IPS DF 6.9 (cell line): Measurements from ENCODE around the gene KLF16.

Experiments
- DNase-seq: peaks from one replicate; pipeline ENCODE4 v3.0.0-alpha.2; 2013; ENCODE audit warnings: low read depth, low spot score
- H3K27ac ChIP-seq: one replicate; pipeline ENCODE4 v1.5.1; 2013; ENCODE audit warnings: low read length, control low read depth
- H3K27me3 ChIP-seq: 2 replicates; pipeline ENCODE4 v1.6.1; 2013; ENCODE audit warnings: mild to moderate bottlenecking, low read length; ENCODE audit not compliant: control insufficient read depth, insufficient read depth
- H3K36me3 ChIP-seq: 2 replicates; pipeline ENCODE4 v1.6.1; 2013; ENCODE audit warnings: low read length; ENCODE audit not compliant: control insufficient read depth, insufficient read depth
- H3K4me1 ChIP-seq: 2 replicates; pipeline ENCODE4 v1.6.1; 2013; ENCODE audit warnings: low read length; ENCODE audit not compliant: control insufficient read depth, insufficient read depth
- H3K4me3 ChIP-seq: 2 replicates; pipeline ENCODE4 v1.5.1; 2013; ENCODE audit warnings: mild to moderate bottlenecking, low read length
- H3K9me3 ChIP-seq: 2 replicates; pipeline ENCODE4 v1.6.1; 2013; ENCODE audit warnings: low read length, inconsistent platforms; ENCODE audit not compliant: control insufficient read depth, insufficient read depth
- WGBS: extraction: QIAGEN DNeasy Blood & Tissue Kit; methylation state at CpG from one replicate; pipeline ENCODE4 v1.1.7; 2013; ENCODE audit warnings: mixed read lengths, missing lambda C conversion rate; ENCODE audit not compliant: insufficient read length, insufficient coverage; 5-methylcytosine and 5-hydroxymethylcytosine counted together

The KLF16 gene

DNA sequence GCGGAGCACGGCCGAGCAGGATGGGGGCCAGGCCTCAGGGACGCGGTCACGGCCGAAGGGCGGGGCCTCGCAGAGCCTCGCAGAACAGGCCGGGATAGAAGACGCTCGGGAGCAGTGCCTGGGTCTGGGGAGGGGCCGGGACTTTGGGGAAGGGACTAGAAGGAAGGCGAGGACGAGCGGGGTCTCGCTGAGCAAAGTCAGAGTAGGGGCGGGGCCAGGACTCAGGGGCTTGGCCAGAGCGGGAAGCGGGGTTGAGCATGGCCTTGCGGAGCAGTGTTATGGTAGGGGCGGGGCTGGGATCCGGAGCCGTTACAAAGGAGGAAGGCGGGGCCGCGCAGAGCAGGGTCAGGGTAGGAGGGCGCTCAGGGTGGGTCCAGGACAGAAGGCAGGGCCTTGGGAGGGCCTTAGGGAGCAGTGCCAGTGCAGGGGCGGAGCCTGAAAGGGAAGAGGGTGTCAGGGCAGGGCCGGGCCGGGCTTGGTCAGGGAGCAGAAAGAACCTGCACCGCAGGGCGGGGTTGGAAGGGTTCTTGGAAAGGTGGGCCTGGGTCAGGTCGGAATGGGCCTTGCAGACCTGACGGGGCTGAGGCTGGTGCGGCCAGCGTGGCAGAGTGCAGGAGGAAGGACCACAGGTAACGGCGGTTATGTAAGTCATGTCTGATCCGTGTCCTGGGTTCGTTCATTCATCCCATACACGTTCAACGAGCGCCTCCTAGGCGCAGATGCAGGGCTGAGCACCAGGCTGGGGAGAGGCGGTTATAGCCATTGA lies 50.8 kb downstream of the KLF16 start:
- Histone ChIP-seq H3K9me3 (no peaks in the 10 kb centered on the region), H3K4me1 (peaks cover 2% of the 10 kb centered on the region), H3K4me3 (peak overlapping the region; percentile 46; the same call in 1 of the 2 replicates), H3K27ac (no peak overlapping the region), H3K36me3 (peaks cover 17% of the 10 kb centered on the region), H3K27me3 (no peaks in the 10 kb centered on the region)
- peak; percentile 77 for DNase-seq
- WGBS = no CpG with 5 or more reads among the region's 47 CpGs

DNA sequence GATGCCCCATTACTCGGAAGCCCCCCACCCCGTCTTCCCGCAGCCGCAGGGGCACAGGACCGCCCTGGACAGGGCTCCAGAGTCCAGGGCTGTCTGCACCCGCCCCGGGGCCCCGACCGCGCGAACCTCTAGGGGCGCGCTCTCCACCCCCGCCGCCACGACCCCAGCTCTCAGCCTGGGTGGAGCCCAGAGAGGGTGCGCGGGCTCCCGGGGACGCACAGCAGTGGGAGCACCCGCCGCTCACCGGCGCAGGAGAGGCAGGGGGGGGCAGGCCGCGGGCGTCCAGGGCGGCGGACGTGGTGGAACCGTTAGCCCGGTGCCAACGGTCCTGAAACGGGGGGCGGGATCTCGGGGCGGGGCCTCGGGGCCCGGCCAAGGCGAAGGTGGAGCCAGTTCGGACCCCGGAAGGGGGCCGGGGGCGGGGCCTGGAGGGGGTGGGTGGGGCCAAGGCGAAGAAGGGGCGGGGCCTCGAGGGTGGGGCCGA lies 51.4 kb downstream of the KLF16 start, which contains the start of gene ATP8B3:
Gene ATP8B3 (minus strand): TSS at position 335 of the 484 bp plus-strand sequence. CDS start 540 bp downstream, outside the sequence.
- H3K4me1 ChIP-seq = peaks cover 2% of the 10 kb centered on the region
- no peak within 1 kb of the TSS for H3K27ac ChIP-seq
- DNase-seq = no peak
- H3K27me3 ChIP-seq = no peaks in the 10 kb centered on the region
- H3K9me3 ChIP-seq = no peaks in the 10 kb centered on the region
- H3K36me3 ChIP-seq = peaks cover 13% of the 10 kb centered on the region
- H3K4me3 ChIP-seq = peak within 1 kb of the TSS; percentile 67; the same call in 1 of the 2 replicates
- WGBS = no CpG with 5 or more reads among the region's 48 CpGs

DNA sequence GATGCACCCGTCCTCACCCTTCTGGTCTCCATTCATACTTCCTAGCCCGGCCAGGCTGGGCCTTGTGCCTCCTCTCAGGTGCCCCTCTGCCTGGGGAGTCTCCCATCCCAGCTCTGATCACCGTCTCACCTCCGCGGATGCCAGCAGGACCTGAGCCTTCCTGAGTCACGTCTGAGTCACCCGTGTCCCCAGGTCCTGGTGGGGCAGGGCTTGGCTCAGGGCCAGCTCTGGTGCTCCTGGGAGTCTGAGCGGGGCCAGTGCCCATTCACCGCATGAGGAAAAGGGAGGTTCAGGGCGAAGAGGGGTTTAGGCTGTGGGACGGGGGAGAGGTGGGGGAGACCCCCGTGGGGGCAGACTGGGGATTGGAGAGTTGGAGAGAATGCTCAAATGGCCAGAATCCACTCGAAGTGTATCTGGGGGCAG lies 51.9 kb downstream of the KLF16 start:
- Histone ChIP-seq H3K27me3 (no peaks in the 10 kb centered on the region), H3K36me3 (peaks cover 8% of the 10 kb centered on the region), H3K9me3 (no peaks in the 10 kb centered on the region), H3K4me1 (peaks cover 2% of the 10 kb centered on the region), H3K4me3 (peak overlapping the region; percentile 67; the same call in 1 of the 2 replicates), H3K27ac (no peak overlapping the region)
- no peak for DNase-seq
- no CpG with 5 or more reads among the region's 13 CpGs for WGBS

DNA sequence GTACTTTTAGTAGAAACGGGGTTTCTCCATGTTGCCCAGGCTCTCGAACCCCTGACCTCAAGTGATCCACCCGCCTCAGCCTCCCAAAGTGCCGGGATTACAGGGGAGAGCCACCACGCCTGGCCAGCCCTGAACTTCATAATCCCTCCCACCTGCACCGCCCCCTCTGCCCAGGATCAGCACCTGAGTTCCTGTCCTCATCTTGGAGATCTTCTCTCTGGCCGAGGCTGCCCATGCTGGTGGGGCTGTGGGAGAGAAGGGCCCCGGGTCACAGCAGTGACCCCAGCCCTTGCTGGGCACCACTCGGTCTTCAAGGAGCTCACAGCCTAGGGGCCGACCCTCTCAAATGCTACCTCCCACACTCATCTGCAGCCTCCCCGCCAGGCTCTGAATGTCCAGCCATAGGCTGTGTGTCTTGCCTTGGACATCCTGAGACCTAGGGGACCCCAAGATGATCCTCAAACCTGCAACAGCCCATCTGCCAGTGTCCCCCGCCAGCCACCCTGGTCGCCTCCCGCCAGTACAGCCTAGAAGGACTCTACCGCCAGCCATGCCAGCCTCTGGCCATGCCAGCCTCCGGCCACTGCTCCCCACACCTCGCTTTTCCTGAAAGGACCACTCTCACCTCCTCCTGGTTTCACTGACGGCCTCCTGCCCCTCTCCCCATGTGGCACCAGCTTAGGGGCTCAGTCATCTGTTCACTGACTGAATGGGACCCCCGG lies 52.8 kb downstream of the KLF16 start:
- H3K27me3 ChIP-seq = no peaks in the 10 kb centered on the region
- no peak overlapping the region for H3K4me3 ChIP-seq
- no CpG with 5 or more reads among the region's 19 CpGs for WGBS
- no peak overlapping the region for H3K27ac ChIP-seq
- no peaks in the 10 kb centered on the region for H3K9me3 ChIP-seq
- DNase-seq = no peak
- H3K36me3 ChIP-seq = no peaks in the 10 kb centered on the region
- H3K4me1 ChIP-seq = peaks cover 2% of the 10 kb centered on the region

DNA sequence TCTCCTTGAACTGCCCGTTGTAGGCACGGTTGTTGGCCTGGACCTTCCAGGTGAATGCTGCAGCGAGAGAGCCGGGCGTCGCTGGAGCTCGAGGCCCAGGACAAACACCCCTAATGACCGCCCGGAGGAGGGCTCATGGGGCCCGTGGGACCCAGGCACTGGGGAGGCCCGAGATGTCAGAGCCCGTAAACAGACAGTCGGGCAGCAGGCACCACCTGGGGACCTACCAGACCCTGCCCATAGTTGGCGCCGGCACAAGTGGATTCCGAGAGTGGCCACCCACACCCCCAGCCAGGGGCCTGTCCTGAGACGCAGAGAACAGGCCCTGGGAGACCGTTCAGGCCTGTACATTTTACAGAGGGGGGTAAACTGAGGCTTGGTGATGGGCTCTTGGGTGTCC lies 53.7 kb downstream of the KLF16 start:
- H3K9me3 ChIP-seq = no peaks in the 10 kb centered on the region
- peaks cover 2% of the 10 kb centered on the region for H3K4me1 ChIP-seq
- H3K4me3 ChIP-seq = no peak overlapping the region
- no peak for DNase-seq
- no peak overlapping the region for H3K27ac ChIP-seq
- no peaks in the 10 kb centered on the region for H3K27me3 ChIP-seq
- no CpG with 5 or more reads among the region's 18 CpGs for WGBS
- H3K36me3 ChIP-seq = no peaks in the 10 kb centered on the region

DNA sequence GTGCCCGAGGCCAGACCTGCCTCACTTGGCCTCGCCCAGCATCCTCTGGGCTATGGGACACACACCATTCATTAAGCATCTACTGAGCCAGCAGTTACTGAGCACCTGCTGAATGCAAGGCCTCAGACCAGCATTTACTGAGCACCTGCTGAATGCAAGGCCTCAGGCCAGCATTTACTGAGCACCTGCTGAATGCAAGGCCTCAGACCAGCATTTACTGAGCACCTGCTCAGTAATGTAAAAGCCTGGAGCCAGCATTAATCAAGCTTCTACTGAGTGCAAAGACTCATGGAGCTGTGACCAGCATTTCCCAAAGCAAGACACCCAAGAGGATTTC lies 55.0 kb downstream of the KLF16 start:
- Histone ChIP-seq H3K27me3 (no peaks in the 10 kb centered on the region), H3K9me3 (no peaks in the 10 kb centered on the region), H3K27ac (no peak overlapping the region), H3K4me3 (no peak overlapping the region), H3K4me1 (peaks cover 2% of the 10 kb centered on the region), H3K36me3 (no peaks in the 10 kb centered on the region)
- DNase-seq = no peak
- no CpG with 5 or more reads among the region's 2 CpGs for WGBS

DNA sequence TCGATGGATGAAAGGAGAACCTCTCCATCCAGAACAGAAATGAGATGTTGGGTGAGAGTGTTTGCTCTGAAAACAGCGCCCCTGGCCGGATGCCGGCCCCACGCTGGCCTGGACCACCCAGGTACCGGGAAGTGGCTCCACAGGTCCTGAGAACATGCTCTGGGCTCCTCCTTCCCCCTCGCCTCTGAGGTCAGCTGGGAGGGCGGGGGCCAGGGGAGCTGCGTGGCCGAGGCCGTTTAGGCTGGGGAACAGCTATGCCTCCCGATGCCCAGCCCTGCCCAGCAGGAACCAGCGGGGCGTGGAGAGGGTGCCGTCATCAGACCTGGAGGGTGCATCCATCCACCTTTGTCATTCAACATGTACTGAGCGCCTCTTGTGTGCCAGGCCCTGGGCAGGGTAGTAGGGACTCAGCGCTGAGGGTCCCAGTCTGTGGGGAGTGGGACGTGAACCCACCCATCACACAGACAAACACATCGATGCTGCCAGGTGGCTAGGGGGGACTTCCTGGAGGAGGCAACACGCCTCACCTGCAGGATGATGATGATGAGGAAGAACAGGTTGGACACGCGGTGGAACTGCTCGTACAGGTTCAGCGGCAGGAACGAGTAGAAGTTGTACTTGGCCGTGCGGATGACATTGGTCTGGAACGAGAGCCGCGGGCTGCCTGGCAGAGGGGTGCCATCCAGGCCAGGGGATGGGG lies 55.5 kb downstream of the KLF16 start:
- Histone ChIP-seq H3K27ac (no peak overlapping the region), H3K36me3 (no peaks in the 10 kb centered on the region), H3K4me1 (peaks cover 2% of the 10 kb centered on the region), H3K4me3 (no peak overlapping the region), H3K27me3 (no peaks in the 10 kb centered on the region), H3K9me3 (no peaks in the 10 kb centered on the region)
- DNase-seq = no peak
- no CpG with 5 or more reads among the region's 30 CpGs for WGBS

DNA sequence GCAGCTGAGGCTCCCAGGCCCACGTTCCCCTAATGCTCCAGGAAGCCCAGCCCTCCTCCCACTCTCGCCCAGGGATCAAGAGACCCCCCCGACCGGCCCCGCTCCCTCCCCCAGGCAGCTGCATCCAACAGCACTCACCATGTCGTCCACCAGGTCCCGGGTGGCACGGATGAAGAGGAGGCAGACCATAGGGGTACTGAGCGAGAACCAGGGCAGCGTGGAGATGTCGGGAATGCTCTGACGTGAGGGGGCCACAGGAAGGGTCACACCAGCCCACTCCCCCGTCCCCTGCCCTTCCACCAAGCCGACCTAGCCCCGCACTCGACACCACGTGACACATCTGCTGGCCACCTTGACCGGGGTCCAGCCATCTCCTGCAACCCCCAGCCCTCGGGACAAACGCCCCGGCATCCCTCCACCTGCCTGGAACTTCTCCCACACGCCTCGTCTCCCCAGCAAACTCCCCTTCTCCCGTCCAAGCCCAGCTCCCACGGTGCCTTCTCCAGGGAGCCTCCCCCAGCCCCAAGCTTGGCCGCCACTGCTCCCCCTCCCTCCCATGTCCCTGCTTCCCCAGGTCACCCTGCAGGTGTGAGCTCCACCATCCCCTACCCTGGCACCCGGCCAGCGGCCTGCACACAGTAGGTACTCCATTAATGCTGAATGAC lies 56.2 kb downstream of the KLF16 start:
- WGBS = no CpG with 5 or more reads among the region's 28 CpGs
- DNase-seq = no peak
- Histone ChIP-seq H3K4me3 (no peak overlapping the region), H3K27me3 (no peaks in the 10 kb centered on the region), H3K4me1 (peaks cover 2% of the 10 kb centered on the region), H3K27ac (no peak overlapping the region), H3K36me3 (no peaks in the 10 kb centered on the region), H3K9me3 (no peaks in the 10 kb centered on the region)

DNA sequence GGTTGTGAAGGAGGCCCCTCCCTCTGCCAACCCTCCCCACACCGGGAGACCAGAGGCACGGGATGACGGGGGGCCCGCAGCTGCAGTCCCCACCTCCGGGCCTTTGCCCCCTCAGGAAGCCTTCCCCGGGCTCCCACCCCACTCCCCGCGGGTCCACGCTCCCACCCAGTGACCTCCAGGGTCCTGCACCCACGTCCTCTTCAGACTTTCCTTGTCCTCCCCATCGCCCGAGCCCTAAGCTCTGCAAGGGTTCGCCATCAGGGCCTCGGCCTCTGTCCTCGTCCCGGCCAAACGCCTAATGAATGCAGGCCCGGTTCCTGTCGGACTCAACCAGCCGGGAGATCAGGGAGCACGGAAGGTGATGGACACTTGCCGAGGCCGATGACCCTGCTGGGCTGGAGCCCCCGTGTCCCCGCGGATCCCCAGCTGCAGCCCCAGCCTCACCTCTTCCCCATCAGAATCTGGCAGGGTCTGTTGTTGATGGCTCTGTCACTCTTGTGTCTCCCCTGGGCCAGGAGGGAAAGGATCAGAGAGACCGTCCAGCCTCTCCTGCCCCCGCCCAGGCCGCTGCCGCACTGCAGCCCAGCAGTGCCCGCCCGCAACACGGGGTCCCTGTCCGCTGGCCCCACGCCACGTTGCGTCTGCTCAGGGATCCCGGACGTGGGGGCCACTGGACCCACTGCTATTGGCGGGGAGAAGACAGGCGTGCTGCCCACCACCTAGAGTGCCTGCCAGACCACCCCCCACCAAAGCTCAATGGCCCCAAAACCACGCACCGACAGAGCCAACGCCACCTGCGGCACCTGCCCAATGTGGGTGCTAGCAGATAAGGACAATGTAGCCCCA lies 57.0 kb downstream of the KLF16 start:
- WGBS = no CpG with 5 or more reads among the region's 45 CpGs
- H3K27ac ChIP-seq = no peak overlapping the region
- no peaks in the 10 kb centered on the region for H3K36me3 ChIP-seq

More for the DNA sequence above, 57.0 kb downstream of the KLF16 start:
- no peak for DNase-seq
- Histone ChIP-seq H3K4me1 (no peaks in the 10 kb centered on the region; the same call in 1 of the 2 replicates), H3K4me3 (no peak overlapping the region), H3K27me3 (no peaks in the 10 kb centered on the region), H3K9me3 (no peaks in the 10 kb centered on the region)
